SK-N-SH treated with all-trans-retinoic acid at 6 μM for 48 hours (cell line): ENCODE data around the gene ZBED5.
A peak's percentile ranks its signal among the peaks of the same experiment; 100 is the strongest.

Experiments
- BACH2 ChIP-seq: fragments of 250-450 bp; sonication (Bioruptor Pico); IDR thresholded peaks from 2 replicates; pipeline ENCODE4 v1.9.0; 2021; ENCODE audit warnings: mild to moderate bottlenecking, borderline replicate concordance
- CREB5 ChIP-seq: fragments of 250-450 bp; sonication (Bioruptor Pico); IDR thresholded peaks from 2 replicates; pipeline ENCODE4 v1.5.1; 2020; ENCODE audit warnings: low read depth, mild to moderate bottlenecking, moderate library complexity
- ISL1 ChIP-seq: fragments of 250-450 bp; sonication (Bioruptor Pico); IDR thresholded peaks from 2 replicates; pipeline ENCODE4 v2.1.2; 2022; ENCODE audit warnings: mild to moderate bottlenecking, moderate library complexity
- TCF4 ChIP-seq: fragments of 250-450 bp; sonication (Bioruptor Pico); IDR thresholded peaks from 2 replicates; pipeline ENCODE4 v1.8.0; 2021; ENCODE audit warnings: mild to moderate bottlenecking, moderate library complexity, borderline replicate concordance
- TOX ChIP-seq: fragments of 250-450 bp; sonication (Bioruptor Pico); IDR thresholded peaks from 2 replicates; pipeline ENCODE4 v1.8.0; 2021; ENCODE audit warnings: mild to moderate bottlenecking, moderate library complexity, borderline replicate concordance
- ZFP3 ChIP-seq: fragments of 250-450 bp; sonication (Bioruptor Pico); IDR thresholded peaks from 2 replicates; pipeline ENCODE4 v1.5.0; 2020; ENCODE audit warnings: mild to moderate bottlenecking, moderate library complexity
- ZFP30 ChIP-seq: fragments of 450-650 bp; formaldehyde crosslinking; IDR thresholded peaks from 2 replicates; pipeline ENCODE4 v1.5.0; 2022; ENCODE audit warnings: mild to moderate bottlenecking, moderate library complexity

GRCh38 chr11:10864688-10865087, 6.8 kb upstream of the ZBED5 start:
- peak; percentile 72 for TF ChIP-seq ISL1 (CRISPR knock-in tag)
- no peak for TF ChIP-seq TOX (CRISPR knock-in tag)
- no peak for TF ChIP-seq ZFP3 (CRISPR knock-in tag)
- no peak for TF ChIP-seq CREB5 (CRISPR knock-in tag)
- TF ChIP-seq TCF4 (CRISPR knock-in tag), result no peak
- TF ChIP-seq BACH2, result no peak
- TF ChIP-seq ZFP30 (CRISPR knock-in tag), result no peak
